NCI-H2196 (cell line): ENCODE data around the gene PDPK1.
A peak's percentile ranks its signal among the peaks of the same experiment; 100 is the strongest.
"Not testable (repeated sequence)": the region's sequence is repeated elsewhere in the genome, so short reads cannot be mapped to it uniquely, and the experiment has no call there.

Source experiments
- DNase-seq: peaks from one replicate; lab custom pipeline; 2025; ENCODE audit not compliant: unreplicated experiment; lab: John Stamatoyannopoulos, UW

The PDPK1 gene

DNA sequence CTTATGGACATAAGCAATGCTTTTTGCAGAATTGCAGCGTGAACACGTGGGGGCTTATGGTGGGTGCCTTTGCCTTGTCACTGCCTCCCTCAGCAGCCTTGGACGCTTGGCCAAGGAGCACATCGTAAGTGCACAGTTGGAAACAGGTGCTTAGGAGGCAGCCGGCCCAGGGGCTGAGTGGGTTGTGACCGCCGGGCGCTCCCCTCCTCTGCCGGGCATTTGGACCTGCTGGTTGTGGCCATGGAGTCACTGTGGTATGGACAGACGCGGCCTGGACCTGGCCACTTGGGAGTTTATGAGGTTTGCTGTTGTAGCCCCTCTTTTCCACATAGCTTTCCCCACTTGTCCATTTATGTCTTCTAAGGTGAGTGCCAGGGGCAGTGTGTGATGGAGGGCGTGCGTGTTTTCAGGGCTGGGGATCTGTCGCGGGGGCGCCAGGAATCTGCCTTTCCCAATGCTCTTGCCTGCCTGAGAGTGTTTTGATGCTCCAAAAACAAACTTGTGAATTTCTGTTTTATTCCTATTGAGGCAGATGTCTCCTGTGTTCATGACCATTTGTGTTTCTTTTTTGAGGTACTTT lies 49.2 kb downstream of the PDPK1 start:
- no peak for DNase-seq

DNA sequence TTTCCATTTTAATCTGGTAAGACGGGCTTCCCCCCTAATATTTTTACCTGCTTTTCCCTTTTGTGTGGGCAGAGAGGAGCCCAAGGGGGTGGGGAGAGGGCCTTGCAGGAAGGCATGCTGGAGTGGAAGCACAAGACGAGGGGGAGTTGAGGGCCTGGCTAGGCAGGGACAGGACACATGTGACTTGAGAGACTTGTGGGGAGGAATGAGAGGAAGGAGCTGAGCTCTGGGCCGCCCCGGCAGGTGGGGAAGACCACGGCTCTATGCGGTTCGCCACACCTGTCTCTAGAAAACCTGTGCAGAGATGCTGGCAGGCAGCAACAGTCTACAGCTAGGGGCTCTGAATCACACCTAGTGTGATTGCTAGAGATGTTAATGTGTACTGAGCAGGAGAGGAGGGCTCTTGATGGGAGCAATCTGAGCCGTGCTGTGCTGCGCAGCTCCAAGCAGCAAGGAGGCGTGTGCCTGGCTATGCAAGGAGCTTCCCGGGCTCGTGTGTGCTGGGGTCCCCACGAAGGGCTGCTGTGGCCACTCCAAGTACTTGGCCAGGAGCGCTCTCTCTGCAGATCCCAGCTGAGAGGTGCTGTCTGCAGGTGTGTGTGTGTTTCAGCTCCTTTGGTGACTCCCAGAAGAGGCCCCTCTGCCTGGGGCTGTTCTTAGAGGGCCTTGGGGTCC lies 50.2 kb downstream of the PDPK1 start:
- no peak for DNase-seq

DNA sequence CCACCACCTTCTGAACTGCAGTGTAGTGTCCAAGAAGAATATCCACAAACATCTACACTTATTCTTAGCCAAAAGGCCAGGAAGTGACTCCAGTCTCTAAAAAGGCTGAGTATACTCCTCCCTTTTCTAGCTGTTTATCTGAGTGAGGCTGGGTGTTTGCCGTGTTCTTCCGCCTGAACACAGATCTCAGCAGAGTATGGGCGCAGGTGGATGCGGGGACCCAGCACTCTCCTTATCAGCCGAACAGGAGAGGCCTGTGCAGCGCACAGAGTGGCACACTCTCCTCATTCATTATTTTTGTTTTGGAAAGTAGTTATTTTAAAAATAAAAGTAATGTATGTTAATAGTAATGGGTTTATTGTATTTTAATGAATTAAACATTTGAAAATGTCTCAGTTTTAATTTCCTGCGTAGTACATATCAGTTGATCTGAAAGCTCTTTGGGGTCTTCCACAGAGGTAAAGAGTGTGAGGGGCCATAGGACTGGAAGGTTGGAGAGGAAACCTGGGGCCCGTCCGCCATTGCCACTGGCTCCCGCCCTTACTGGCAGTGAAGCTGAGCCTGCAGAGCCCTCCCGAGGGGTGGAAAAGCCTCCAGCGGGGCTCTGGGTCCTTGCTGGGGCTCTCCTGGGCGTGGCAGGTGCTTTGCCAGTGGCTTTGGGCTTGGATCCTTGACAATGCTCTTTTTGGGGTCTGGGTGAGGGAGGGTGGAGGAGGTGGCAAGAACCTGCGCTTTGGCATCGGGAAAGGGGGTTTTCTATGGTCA lies 53.8 kb downstream of the PDPK1 start:
- no peak for DNase-seq

DNA sequence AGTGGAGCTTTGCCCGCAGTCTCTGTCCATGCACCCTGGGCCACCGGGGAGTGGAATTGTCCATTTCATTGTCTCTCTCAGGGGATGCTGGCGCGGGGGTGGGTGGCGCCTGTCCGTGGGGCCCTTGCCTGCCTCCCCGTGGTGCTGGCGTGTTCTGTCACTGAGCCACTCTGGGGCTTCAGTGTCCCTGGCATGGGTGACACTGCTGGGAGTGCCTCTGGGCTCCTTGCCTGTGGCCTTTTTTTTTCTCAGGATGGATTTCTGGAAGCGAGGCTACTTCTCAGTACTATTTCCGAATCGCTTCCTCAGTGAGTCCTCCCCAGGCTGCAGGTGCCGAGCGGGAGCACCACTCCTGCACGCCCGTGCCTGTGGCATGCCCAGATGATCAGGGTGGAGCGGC lies 55.0 kb downstream of the PDPK1 start:
- DNase-seq, result no peak

DNA sequence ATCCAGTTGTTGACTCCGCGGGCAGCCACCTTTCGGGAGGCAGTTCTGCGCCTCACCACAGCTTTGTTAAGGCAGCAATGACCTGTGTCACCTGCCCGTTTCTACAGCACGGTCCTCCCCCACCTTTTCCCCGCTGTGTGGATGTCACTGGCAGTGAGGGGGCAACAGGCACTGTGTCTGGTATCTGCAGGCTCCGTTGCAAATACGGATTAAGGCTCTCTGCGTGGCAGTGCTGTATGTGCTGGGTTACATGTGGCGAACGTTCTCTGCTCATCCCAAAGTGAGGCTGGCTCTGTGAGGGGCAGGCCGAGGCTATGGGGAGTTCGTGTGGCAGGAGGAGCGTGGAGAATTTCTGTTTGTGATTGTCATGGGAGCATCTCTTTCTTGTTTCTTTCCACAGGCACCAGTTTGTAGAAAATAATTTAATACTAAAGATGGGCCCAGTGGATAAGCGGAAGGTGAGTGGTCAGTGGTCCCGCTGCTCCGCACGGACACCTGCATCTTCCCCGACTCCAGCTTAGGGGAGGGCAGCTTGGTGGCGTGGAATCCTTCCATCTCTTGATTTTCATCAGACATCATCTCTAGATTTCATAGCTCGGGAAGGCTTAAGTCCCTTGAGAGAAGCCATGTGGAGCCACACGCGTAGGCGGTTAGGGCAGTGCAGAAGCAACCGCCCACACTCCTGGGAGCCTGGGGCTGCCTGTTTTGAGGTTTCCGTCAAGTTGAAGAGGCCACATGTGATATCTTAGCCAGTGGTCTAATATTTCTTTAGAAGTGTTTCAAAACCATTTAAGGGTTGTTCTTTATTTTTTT lies 57.8 kb downstream of the PDPK1 start:
- no peak for DNase-seq

DNA sequence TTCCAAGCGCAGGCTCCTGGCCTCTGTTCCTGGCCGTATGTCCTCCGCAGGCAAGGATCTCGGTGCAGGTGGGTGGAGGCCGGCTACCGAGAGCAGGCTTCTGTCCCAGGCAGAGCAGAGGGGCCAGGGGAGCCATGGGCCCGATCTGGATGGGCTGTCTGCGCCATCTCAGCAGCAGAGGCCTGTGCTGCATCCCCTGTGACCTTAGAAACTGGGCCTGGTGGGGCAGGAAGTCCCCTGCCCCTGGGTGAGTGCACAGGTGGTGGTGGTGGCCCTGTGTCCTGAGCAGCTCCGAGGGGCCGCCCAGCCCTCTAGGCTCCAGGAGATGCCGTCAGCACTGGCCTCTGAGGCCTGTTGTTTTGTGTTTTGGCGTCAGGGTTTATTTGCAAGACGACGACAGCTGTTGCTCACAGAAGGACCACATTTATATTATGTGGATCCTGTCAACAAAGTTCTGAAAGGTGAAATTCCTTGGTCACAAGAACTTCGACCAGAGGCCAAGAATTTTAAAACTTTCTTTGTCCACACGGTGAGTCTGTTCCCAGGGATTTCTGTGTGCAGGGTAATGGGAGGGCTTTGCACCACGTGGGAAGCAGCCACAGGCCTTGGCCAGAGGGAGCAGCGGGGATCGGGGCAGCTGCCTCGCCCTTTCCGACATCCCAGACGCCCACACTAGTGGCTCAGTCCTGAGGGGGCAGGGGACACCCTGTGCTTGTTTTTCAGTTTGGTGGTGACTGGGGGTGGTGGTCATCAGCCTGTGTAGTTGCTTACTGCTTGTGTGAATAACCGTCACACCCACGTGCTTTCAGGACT lies 59.1 kb downstream of the PDPK1 start:
- DNase-seq, result no peak

DNA sequence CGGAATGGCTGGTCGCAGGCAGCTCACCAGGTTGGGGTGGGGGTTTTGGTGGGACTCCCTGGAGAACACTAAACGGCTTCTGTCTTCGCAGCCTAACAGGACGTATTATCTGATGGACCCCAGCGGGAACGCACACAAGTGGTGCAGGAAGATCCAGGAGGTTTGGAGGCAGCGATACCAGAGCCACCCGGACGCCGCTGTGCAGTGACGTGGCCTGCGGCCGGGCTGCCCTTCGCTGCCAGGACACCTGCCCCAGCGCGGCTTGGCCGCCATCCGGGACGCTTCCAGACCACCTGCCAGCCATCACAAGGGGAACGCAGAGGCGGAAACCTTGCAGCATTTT lies 59.7 kb downstream of the PDPK1 start:
- no peak for DNase-seq

DNA sequence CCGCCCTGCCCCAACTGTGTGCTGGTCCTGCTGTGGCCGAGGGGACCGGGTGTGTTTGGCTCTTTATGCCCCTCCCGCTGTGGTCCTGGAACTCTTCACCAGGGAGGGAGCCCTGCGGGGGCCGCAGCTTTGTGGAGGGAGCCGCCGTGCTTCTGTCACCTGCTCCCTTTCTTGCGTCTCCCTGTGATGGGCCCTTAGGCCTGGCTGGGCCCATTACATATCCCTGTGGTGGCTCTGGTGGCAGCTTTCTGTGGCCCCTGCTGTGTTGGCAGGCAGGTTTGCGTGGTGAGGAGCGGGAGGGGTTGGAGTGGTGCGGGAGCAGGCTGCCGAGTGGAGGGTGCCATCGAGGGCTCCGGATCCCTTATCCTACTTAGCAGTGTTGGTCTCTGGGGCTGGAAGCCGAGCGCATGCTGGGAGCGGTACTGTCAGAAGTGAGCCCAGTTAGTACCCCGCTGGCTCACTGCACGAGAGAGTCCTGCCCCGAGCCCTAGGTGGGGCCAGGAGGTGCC lies 60.4 kb downstream of the PDPK1 start:
- no peak for DNase-seq

DNA sequence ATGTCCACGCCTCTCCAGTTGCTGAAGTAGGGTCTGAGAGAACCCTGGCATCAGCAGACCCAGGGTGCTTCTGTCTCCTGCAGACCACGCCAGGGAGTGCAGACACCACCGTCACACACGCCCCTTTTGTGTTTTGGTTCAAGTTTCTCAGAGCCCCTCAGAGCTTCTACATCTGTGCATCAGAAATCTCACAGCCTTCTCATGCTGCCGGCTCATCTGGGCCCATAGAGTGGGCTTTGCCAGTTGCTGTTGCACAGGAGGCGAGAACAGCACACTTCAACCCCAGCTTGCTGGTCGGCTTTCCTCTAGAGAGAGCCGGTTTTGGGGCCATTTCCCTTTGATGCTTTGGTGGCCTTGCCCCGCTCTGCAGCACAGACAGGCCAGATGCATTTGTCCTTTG lies 60.9 kb downstream of the PDPK1 start:
- DNase-seq, result no peak

DNA sequence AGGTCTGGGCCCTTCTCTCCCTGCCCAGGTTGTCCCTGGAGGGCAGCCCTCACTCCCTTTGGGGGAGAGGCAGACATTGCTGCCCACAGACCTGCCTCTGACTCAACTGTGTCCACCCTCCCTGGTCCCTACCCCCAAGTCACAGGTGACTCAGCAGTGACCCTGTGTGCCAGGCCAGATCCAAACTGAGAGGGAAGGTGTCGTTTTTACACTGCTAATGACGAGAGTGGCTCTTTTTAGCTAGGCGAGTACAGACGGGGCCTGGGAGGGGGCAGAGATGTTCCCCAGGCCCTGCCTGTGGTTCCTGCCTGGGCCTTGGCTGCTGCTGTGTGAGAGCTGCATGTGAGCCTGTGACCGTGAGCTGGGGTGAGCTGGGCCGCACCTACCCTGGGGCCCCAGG lies 61.3 kb downstream of the PDPK1 start:
- not testable (repeated sequence) for DNase-seq

DNA sequence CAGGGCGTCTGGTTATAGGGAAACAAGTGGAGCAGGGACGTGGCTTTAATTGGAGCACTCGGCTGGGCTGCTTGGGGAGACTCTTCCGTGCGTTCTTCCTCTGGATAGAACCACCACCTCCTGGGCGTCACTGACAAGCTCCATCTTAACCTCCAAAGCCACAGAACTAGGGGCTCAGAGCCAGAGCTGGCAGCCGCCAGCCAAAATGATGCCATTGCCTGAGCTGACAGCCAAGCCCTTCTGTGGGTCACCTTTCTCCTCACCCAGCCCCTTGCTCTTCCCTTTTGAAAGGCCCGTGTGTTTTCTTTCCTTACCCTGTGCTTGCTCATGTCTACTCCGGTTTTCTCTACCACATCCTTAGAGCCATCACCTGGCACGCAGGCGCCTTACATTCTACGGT lies 62.0 kb downstream of the PDPK1 start:
- DNase-seq, result not testable (repeated sequence)

DNA sequence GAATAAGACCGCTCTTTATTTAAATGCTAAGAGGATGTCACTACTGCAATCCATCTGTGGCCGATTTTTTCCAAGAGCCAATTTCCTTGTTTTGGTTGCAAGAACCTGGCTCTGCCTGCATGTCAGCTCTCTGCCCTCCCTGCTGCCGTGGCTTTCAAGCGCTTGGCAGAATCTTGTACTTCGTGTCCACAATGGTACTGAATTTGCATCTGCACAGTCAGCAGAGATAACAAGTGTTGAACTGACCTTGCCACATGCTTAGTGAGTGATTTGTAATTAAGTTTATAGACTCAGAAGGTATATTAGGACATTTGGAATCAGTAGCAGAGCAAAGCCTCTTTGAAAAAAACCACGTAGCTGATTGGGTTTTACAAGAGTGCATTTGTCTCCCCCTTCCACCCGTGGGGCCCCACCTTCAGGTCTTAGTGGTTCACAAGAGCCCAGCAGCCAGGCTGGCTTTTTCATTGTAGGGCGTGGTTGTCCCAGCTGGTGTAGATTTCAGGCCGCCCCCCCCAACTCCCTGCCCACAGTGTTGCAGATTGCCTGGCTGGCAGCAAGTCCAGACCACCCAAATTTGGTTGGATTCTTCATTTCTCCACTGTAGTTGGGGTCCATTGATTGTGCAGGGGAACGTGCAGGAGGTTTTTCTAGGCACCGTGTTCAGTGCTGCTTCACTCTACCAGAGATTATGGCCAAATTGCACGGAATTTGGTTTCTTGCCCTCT lies 63.6 kb downstream of the PDPK1 start:
- DNase-seq, result not testable (repeated sequence)

DNA sequence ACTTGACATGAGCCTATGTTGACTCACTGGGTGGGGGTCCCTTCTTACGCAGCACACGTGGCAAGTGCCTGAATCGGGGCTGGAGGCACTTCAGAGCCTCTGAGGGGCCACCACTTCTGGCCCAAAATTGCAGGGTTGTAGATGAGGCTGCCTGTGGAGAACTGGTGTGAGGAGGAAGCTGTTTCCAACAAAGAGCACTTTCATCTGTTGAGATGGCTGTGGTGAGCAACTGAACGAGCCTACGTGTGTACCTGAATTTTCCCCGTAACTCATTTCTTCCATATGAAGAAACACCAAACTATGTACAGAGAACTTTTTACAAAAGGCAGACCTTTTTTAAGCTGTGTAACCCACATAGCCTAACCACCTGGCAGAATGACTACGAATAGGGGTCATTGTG lies 64.4 kb downstream of the PDPK1 start:
- not testable (repeated sequence) for DNase-seq

DNA sequence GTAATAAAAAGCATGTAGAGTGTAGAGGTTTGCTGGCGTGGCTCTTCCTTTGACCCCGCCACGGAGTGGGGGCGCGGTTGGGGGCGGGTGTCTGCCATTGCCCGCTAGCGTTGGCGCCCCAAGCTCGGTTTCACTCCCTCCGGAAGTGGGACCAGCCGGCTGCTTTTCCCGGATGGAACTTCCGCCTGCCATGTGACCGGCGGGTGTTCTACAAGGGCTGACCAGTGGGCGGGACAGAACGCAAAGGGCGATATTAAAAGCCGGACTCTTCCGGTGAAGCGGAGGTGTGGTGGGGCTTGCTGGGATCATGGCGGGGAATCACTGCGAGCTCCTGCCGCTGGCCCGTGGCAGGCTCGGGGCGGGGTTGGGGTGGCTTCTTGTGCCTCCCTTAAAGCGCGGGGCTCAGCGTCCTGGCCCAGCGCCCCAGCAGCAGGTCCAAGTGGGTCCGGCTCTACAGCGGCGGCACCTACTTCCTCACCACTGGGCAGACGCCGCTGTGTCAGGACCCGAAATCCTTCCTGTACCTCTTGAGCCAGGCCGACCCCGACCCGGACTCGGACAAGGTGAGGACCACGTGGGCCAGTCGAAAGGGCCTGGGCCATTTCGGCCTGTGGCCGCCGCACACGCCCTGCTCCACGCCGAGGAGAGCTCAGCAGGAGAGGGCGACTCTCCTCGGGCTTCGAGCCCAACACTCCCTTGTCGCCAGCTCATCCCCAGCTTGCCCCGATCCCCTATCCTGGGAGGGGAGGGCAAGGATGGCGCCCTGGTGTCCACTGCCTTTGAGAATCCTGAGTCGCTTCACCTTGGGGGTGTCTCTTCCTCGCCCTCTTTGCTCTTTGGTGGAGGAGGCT lies 65.6 kb downstream of the PDPK1 start:
- DNase-seq, result peak; percentile 98

DNA sequence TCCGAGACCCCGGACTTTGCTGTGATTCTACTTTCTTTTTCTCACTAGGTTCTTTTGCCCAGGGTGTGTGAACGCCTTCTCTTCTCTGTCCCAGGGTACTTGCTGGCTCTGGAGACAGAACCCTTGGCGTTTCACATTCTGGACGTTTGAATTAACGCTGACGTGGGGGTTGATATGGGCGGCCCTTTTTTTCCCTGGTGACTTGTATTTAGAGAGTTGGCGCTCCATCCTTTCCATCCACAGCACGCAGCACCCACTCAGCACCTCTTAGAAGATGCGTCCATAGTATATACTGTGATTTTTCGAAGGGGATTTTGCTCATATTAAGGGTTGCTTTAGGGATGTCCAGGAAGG lies 66.2 kb downstream of the PDPK1 start:
- not testable (repeated sequence) for DNase-seq

DNA sequence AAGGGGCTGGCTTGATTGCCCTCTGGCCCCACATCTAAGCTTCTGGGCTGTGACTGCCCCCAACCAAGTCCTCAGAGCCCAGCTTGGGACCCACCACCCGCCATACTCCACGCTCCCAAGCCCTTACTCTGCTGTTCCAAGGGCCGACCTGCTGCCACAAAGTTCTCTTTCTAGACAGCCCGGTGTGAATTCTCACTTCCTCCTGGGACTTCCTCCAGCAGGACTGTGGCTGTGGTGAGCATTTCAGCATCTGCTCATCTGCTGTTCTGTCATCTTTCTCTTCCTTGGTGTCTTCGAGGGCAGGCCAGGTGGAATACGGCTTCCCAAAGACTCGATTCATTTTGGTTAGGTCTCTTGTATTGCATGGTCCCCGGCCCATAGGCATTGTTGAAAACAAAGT lies 69.0 kb downstream of the PDPK1 start:
- not testable (repeated sequence) for DNase-seq

DNA sequence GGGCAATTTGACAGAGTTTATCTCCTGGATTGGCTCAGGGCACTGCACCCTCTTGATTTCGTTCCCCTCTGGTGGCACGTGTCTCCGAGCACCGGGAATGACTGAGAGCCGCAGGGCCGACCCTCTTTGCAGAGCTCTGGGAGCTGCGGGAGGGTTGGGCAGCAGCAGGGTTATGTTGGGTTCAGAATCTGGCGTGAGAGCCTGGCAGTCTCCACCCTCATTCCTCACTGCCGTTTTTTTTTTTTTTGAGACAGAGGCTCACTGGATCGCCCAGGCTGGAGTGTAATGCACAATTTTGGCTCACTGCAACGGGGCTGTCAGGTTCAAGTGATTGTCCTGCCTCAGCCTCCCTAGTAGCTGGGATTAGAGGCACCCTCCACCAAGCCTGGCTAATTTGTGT lies 71.5 kb downstream of the PDPK1 start:
- not testable (repeated sequence) for DNase-seq

DNA sequence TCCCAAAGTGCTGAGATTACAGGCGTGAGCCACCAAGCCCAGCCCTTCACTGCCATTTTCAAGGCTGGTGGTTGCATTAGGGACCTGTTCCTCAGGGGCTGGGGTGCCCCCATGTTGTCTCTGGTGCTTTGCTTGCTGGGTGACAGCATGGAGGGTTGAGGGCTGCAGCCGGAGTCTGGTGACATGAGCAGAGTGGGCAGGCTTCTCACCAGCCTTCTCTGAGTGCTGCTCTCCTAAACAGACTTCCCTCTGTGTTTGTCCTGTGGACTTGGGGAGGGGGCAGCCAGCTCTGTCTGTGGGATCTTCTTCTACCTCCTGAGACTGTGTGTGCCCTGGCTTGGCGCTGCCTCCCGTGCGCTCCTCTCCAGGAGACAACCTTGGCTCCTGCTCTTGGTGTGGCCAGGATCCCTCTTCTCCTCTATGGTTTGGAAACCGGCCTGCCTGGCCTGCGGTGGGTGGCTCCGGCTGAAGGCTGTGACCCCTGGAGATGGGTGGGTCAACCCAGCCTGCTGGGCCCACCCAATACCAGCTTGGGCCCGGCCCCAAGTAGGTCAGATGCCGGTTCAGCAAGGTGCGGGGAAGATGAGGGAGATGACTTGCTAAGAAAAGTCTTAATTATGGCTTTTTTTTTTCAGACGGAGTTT lies 72.1 kb downstream of the PDPK1 start:
- no peak for DNase-seq
